ENCODE results near the gene RDH12. TPM values are rescaled to one million over a fixed set of nuclear protein-coding genes. Genes with fewer than 3 reads are reported as not detected.

The RDH12 gene
- total RNA-seq, 2 donors from 2014 or later, result 0.13 to 0.18 TPM

DNA sequence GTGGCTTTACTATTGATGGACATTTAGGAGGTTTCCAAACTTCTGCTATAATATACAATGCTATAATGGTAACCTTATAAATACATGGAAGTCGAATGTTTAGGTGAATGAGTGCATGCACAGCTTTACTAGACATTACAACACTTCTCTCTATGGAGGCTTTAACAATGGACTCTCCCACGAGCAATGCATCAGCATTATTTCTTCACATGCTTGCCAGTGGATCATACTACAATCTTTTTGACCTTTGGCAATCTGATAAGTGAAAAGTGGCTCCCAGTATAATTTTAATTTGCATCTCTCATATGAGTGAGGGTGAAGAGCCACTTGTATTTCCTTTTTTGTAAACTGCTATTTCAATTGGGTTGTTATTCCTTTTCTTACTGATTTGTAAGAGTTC is 18.2 kb downstream of the RDH12 start:
- H3K4me3 ChIP-seq (ENCODE audit: low read length), result no peak overlapping the region
- Mint-ChIP-seq H3K9me3 (no peaks in the 10 kb centered on the region), H3K36me3 (ENCODE audit: low read depth) (no peaks in the 10 kb centered on the region), H3K4me3 (no peak overlapping the region), H3K27me3 (ENCODE audit: insufficient read depth) (peaks cover 13% of the 10 kb centered on the region), H3K4me1 (peaks cover 4% of the 10 kb centered on the region), H3K27ac (no peak overlapping the region)
- DNase-seq, result no peak
- H3K9me3 ChIP-seq (ENCODE audit: control insufficient read depth, low read length), result no peaks in the 10 kb centered on the region
- H3K27me3 ChIP-seq (ENCODE audit: control insufficient read depth, insufficient read depth, low read length, poor library complexity, severe bottlenecking), result peaks cover 16% of the 10 kb centered on the region
- no peak overlapping the region for H3K27ac ChIP-seq (ENCODE audit: low read depth, low read length)
- TF ChIP-seq, protein P1, sequence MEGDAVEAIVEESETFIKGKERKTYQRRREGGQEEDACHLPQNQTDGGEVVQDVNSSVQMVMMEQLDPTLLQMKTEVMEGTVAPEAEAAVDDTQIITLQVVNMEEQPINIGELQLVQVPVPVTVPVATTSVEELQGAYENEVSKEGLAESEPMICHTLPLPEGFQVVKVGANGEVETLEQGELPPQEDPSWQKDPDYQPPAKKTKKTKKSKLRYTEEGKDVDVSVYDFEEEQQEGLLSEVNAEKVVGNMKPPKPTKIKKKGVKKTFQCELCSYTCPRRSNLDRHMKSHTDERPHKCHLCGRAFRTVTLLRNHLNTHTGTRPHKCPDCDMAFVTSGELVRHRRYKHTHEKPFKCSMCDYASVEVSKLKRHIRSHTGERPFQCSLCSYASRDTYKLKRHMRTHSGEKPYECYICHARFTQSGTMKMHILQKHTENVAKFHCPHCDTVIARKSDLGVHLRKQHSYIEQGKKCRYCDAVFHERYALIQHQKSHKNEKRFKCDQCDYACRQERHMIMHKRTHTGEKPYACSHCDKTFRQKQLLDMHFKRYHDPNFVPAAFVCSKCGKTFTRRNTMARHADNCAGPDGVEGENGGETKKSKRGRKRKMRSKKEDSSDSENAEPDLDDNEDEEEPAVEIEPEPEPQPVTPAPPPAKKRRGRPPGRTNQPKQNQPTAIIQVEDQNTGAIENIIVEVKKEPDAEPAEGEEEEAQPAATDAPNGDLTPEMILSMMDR (conservative IDR thresholded peaks at IDR 0.05), result no peak
- no peaks in the 10 kb centered on the region for H3K4me1 ChIP-seq (ENCODE audit: control insufficient read depth, insufficient read depth, low read length)
- 79% methylated on average over 2 of the region's 2 CpGs; no CpG with 5 or more reads in 1 of the 2 experiments for WGBS, 2 experiments (ENCODE audit: insufficient coverage in 1 of 2, insufficient read length in 1 of 2)
- no peaks in the 10 kb centered on the region for H3K36me3 ChIP-seq (ENCODE audit: control insufficient read depth, insufficient read depth, low read length)
- H3K9ac ChIP-seq (ENCODE audit: extremely low read depth, low read length, poor library complexity, severe bottlenecking), result no peak overlapping the region

DNA sequence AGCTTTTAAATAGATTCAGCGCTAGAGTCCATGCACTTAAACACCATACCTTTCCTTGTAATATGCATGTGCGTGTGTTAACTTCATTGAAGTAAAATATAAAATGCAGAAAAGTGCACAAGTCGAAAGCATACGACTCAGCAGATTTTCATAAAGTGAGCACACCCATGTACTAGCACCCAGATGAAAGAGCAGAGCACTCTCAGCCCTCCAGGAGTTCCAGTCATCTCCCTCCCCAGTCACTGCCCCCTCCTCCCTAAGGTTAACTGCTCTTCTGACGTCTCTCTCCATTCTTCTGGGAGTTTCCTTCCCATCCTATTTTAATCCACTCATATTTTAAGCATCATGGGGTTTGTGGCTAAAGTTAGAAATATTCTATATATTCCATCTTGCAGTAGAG is 20.2 kb downstream of the RDH12 start:
- WGBS, 2 experiments (ENCODE audit: insufficient coverage in 1 of 2, insufficient read length in 1 of 2), result 78 to 100% methylated on average over 1 to 5 of the region's 5 CpGs
- no peak overlapping the region for H3K4me3 ChIP-seq (ENCODE audit: low read length)
- Mint-ChIP-seq H3K9me3 (peaks cover 6% of the 10 kb centered on the region), H3K27me3 (ENCODE audit: insufficient read depth) (peaks cover 16% of the 10 kb centered on the region), H3K4me3 (no peak overlapping the region), H3K4me1 (peaks cover 4% of the 10 kb centered on the region), H3K27ac (no peak overlapping the region), H3K36me3 (ENCODE audit: low read depth) (no peaks in the 10 kb centered on the region)
- no peak overlapping the region for H3K27ac ChIP-seq (ENCODE audit: low read depth, low read length)
- no peaks in the 10 kb centered on the region for H3K4me1 ChIP-seq (ENCODE audit: control insufficient read depth, insufficient read depth, low read length)
- no peak overlapping the region for H3K9ac ChIP-seq (ENCODE audit: extremely low read depth, low read length, poor library complexity, severe bottlenecking)
- H3K27me3 ChIP-seq (ENCODE audit: control insufficient read depth, insufficient read depth, low read length, poor library complexity, severe bottlenecking), result peaks cover 16% of the 10 kb centered on the region
- TF ChIP-seq, protein P1 (conservative IDR thresholded peaks at IDR 0.05), result no peak
- peaks cover under 1% of the 10 kb centered on the region for H3K9me3 ChIP-seq (ENCODE audit: control insufficient read depth, low read length)
- no peaks in the 10 kb centered on the region for H3K36me3 ChIP-seq (ENCODE audit: control insufficient read depth, insufficient read depth, low read length)
- no peak for DNase-seq

DNA sequence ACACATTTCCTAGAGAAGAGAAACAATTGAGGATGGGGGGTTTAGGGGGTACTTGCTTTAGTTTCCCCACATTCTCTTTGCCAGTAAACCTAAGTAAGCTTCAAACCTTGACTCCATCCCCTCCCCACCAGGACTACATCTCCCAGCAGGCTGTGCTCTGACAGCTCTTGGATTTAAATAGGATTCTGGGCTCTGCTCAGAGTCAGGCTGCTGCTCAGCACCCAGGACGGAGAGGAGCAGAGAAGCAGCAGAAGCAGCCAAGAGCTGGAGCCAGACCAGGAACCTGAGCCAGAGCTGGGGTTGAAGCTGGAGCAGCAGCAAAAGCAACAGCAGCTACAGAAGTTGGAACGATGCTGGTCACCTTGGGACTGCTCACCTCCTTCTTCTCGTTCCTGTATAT is 20.6 kb downstream of the RDH12 start:
- peaks cover 16% of the 10 kb centered on the region for H3K27me3 Mint-ChIP-seq (ENCODE audit: insufficient read depth)
- Histone ChIP-seq H3K27ac (ENCODE audit: low read depth, low read length) (no peak overlapping the region), H3K4me3 (ENCODE audit: low read length) (no peak overlapping the region), H3K9me3 (ENCODE audit: control insufficient read depth, low read length) (peaks cover 4% of the 10 kb centered on the region), H3K9ac (ENCODE audit: extremely low read depth, low read length, poor library complexity, severe bottlenecking) (no peak overlapping the region), H3K27me3 (ENCODE audit: control insufficient read depth, insufficient read depth, low read length, poor library complexity, severe bottlenecking) (peaks cover 16% of the 10 kb centered on the region), H3K4me1 (ENCODE audit: control insufficient read depth, insufficient read depth, low read length) (no peaks in the 10 kb centered on the region), H3K36me3 (ENCODE audit: control insufficient read depth, insufficient read depth, low read length) (no peaks in the 10 kb centered on the region)
- H3K36me3 Mint-ChIP-seq (ENCODE audit: low read depth), result no peaks in the 10 kb centered on the region
- WGBS, 2 experiments (ENCODE audit: insufficient coverage in 1 of 2, insufficient read length in 1 of 2), result 66 to 79% methylated on average over 2 to 3 of the region's 3 CpGs
- no peak overlapping the region for H3K4me3 Mint-ChIP-seq
- H3K4me1 Mint-ChIP-seq, result peaks cover 4% of the 10 kb centered on the region
- H3K9me3 Mint-ChIP-seq, result peaks cover 8% of the 10 kb centered on the region
- DNase-seq, result peak; percentile 82
- TF ChIP-seq, protein P1 (conservative IDR thresholded peaks at IDR 0.05), result no peak
- no peak overlapping the region for H3K27ac Mint-ChIP-seq

Data from endodermal cell (in vitro differentiated cells).